K562 (cell line): ENCODE results near the gene CLSTN1. TPM values are rescaled to one million over a fixed set of nuclear protein-coding genes. Genes with fewer than 3 reads are reported as not detected.
A peak's percentile ranks its signal among the peaks of the same experiment; 100 is the strongest.

Experiments
- ATAC-seq: fragments of 200-7000 bp; cut with Tn5 transposase; 3 replicates; pipeline ENCODE4 v1.9.1; 2020; ENCODE audit warnings: moderate library complexity
- BruUV-seq: library from RNA; stranded (reverse); fragments of 400-500 nt; replicated peaks from 2 replicates; lab custom pipeline; 2021; lab: Mats Ljungman, UMichigan
- CTCF ChIA-PET: fragments of 300-600 bp; formaldehyde crosslinking; extraction: SDS; loops from one replicate; lab custom pipeline; 2021; ENCODE audit warnings: low intra/inter-chr PET ratio; lab: Yijun Ruan, JAX
- POLR2A ChIA-PET: fragments of 300-600, 350-650 bp; sonication (Branson Sonifier 250); formaldehyde crosslinking; extraction: SDS; loops from one replicate; lab custom pipeline; 2021; ENCODE audit warnings: antibody characterized with exemption, inconsistent platforms; lab: Yijun Ruan, JAX
- DNase-seq, 4 experiments: peaks; one replicate each; pipeline versions ENCODE4 v3.0.0 to v3.0.0-alpha.2; 2011 to 2018; ENCODE audit warnings: low spot score in 3 of 4, mixed read lengths in 3 of 4; ENCODE audit errors: extremely low read depth in 1 of 4
- FAIRE-seq: peaks from 2 replicates; lab custom pipeline; 2011; peaks lifted over from hg19 to GRCh38; lab: Jason Lieb, UNC
- H2AFZ ChIP-seq: 2 replicates; pipeline ENCODE4 v1.6.0; 2011; ENCODE audit warnings: low read depth, low read length, control low read depth, inconsistent platforms
- H3K27ac ChIP-seq: fragments of 200-600 bp; 3 replicates; pipeline ENCODE4 v1.8.0; 2011; ENCODE audit warnings: low read depth, mild to moderate bottlenecking, control low read depth, inconsistent platforms, low read length, moderate library complexity, mixed read lengths; ENCODE audit errors: extremely low read depth
- H3K27me3 ChIP-seq, 2 experiments: fragments of 300-600 bp in 1 of 2; 2 replicates in 1 of 2; 3 replicates in 1 of 2; pipeline versions ENCODE4 v1.6.0 to v1.8.0; 2011; ENCODE audit warnings: inconsistent platforms in 2 of 2, low read length in 2 of 2, mild to moderate bottlenecking in 1 of 2, mixed read lengths in 1 of 2, moderate library complexity in 1 of 2; ENCODE audit not compliant: control insufficient read depth in 2 of 2, insufficient read depth in 2 of 2
- H3K36me3 ChIP-seq: fragments of 300-600 bp; 3 replicates; pipeline ENCODE4 v1.8.0; 2011; ENCODE audit warnings: mild to moderate bottlenecking, low read length, inconsistent platforms; ENCODE audit not compliant: control insufficient read depth, insufficient read depth
- H3K4me1 ChIP-seq, 2 experiments: fragments of 200-600 bp in 1 of 2; replicated peaks in 1 of 2; 2 replicates in 1 of 2; 3 replicates in 1 of 2; pipeline versions ENCODE4 v1.5.1 to v1.8.0; 2011; ENCODE audit warnings: inconsistent platforms in 2 of 2, low read length in 2 of 2, mild to moderate bottlenecking in 1 of 2, mixed read lengths in 1 of 2, moderate library complexity in 1 of 2; ENCODE audit not compliant: control insufficient read depth in 2 of 2, insufficient read depth in 2 of 2
- H3K4me2 ChIP-seq: 2 replicates; pipeline ENCODE4 v1.6.1; 2011; ENCODE audit warnings: low read length, control low read depth, inconsistent platforms, mixed read lengths; ENCODE audit not compliant: insufficient read depth
- H3K4me3 ChIP-seq: fragments of 200-600 bp; sonication (generic), shearing (Covaris generic); 2 replicates; pipeline ENCODE4 v1.5.1; 2016; ENCODE audit warnings: control low read depth, inconsistent platforms
- H3K79me2 ChIP-seq: fragments of 200-600 bp; 3 replicates; pipeline ENCODE4 v1.8.0; 2011; ENCODE audit warnings: low read length, inconsistent platforms; ENCODE audit not compliant: control insufficient read depth, insufficient read depth
- H3K9ac ChIP-seq, 2 experiments: 2 replicates each; pipeline versions ENCODE4 v1.6.0 to v1.6.1; 2011; ENCODE audit warnings: low read depth in 2 of 2, low read length in 2 of 2, control low read depth in 1 of 2, inconsistent platforms in 1 of 2, mild to moderate bottlenecking in 1 of 2, mixed read lengths in 1 of 2; ENCODE audit not compliant: insufficient read depth in 1 of 2
- H3K9me1 ChIP-seq: one replicate; pipeline ENCODE4 v1.6.0; 2011; ENCODE audit warnings: inconsistent platforms, mild to moderate bottlenecking, low read length, moderate library complexity; ENCODE audit not compliant: control insufficient read depth, insufficient read depth
- H3K9me3 ChIP-seq: replicated peaks from 2 replicates; pipeline ENCODE4 v1.5.1; 2011; ENCODE audit warnings: low read depth, low read length, inconsistent platforms; ENCODE audit not compliant: control insufficient read depth, insufficient read depth
- H4K20me1 ChIP-seq: replicated peaks from 2 replicates; pipeline ENCODE4 v1.6.1; 2011; ENCODE audit warnings: low read length, inconsistent platforms, mixed read lengths; ENCODE audit not compliant: control insufficient read depth, insufficient read depth
- ATF1 ChIP-seq, 2 experiments: fragments of 450-650 bp in 1 of 2; IDR thresholded peaks; 2 replicates each; pipeline ENCODE4 v1.6.1; 2016; ENCODE audit warnings: missing compliant biosample characterization in 1 of 2, missing genetic modification characterization in 1 of 2
- BRF2 ChIP-seq: IDR thresholded peaks from 3 replicates; pipeline ENCODE4 v1.6.1; 2011; ENCODE audit warnings: borderline replicate concordance, mild to moderate bottlenecking; ENCODE audit not compliant: insufficient read length, insufficient read depth
- CTCF ChIP-seq, 3 experiments: IDR thresholded peaks in 2 of 3; conservative IDR thresholded peaks in 1 of 3; 2 replicates each; pipeline ENCODE4 v1.5.1; 2011 to 2012; ENCODE audit warnings: low read length in 3 of 3, mild to moderate bottlenecking in 3 of 3, control low read depth in 2 of 3, improper control_type of control experiment in 1 of 3, inconsistent platforms in 1 of 3, low read depth in 1 of 3, mixed read lengths in 1 of 3, moderate library complexity in 1 of 3; ENCODE audit not compliant: insufficient read depth in 2 of 3
- TAL1 ChIP-seq: fragments of 450-650 bp; IDR thresholded peaks from 2 replicates; pipeline ENCODE4 v1.6.1; 2016; ENCODE audit warnings: mild to moderate bottlenecking
- WGBS: fragments of 100-300 bp; shearing (Covaris generic); methylation state at CpG from one replicate; pipeline ENCODE4 v1.1.6; 2016; ENCODE audit warnings: low coverage, mixed read lengths; ENCODE audit not compliant: insufficient coverage; ENCODE audit errors: missing lambda C conversion rate; 5-methylcytosine and 5-hydroxymethylcytosine counted together
- in situ Hi-C: fragments of 300-500 bp; cut with MboI; formaldehyde crosslinking; loops from 4 replicates; pipeline ENCODE4 v1.15.0; 2018; ENCODE audit warnings: inconsistent platforms, mixed read lengths
- intact Hi-C: fragments of 100-400 bp; cut with micrococcal nuclease; formaldehyde crosslinking; loops from 2 replicates; pipeline ENCODE4 v1.14.2; 2022
- polyA plus RNA-seq, 8 experiments: library from polyadenylated mRNA; depleted of rRNA in 4 of 8; stranded (reverse) in 5 of 8; unstranded in 3 of 8; fragments of >200 nt; fragmentation: Nextera tagmentation in 2 of 8; fragmentation: Illumina TruSeq in 1 of 8; extraction: Ambion mirVana in 2 of 8; extraction: Trizol in 1 of 8; gene quantifications; 2 replicates each; pipeline versions ENCODE4 v1.2.1 to v1.2.3, GENCODE V29; 2011 to 2014; ENCODE audit warnings: inconsistent platforms in 1 of 8, missing spikeins in 1 of 8
- total RNA-seq, 7 experiments: library from RNA; depleted of rRNA in 6 of 7; stranded (reverse); fragments of >200 nt in 6 of 7; fragmentation: Illumina TruSeq in 2 of 7; extraction: Trizol in 2 of 7; gene quantifications; 2 replicates each; pipeline versions ENCODE4 v1.2.1 to v1.2.3, GENCODE V29; 2011 to 2021; ENCODE audit warnings: low replicate concordance in 1 of 7

Gene CLSTN1
- total and polyA plus RNA-seq, 9 of the 15 experiments (the other 6 are each of a cell fraction or from before 2014, with no cell fraction given), result 1.1 to 32.5 (median 13.3) TPM

GRCh38 chr1:9821710-9822109 is 2.1 kb downstream of the CLSTN1 start:
- no peaks in the 10 kb centered on the region for H3K36me3 ChIP-seq
- FAIRE-seq (no peak), DNase-seq (no peak), ATAC-seq (no peak)
- intact Hi-C loops (no loop called here), in situ Hi-C loops (no loop called here)
- no peak for TF ChIP-seq TAL1
- TF ChIP-seq CTCF (IDR thresholded peaks at IDR 0.05 in 2 of 3, conservative IDR thresholded peaks at IDR 0.05 in 1 of 3; ENCODE audit: insufficient read depth in 2 of 3, low read depth in 1 of 3, low read length in 3 of 3), result no peak
- TF ChIP-seq ATF1 (CRISPR knock-in tag; IDR thresholded peaks at IDR 0.05), result no peak
- no peak for TF ChIP-seq ATF1 (tag; IDR thresholded peaks at IDR 0.05)
- no peak for TF ChIP-seq BRF2
- ChIA-PET CTCF (no interaction called here), POLR2A (interaction anchor here (1.0 to 1.2 kb wide), 2 partner anchors 20 to 31 kb away, joined by 3 read pairs; no protein-coding TSS in a partner anchor)
- WGBS, result 63% methylated on average over 4 of the region's 4 CpGs
- no peak overlapping the region for H3K4me3 ChIP-seq
- peaks cover 3 to 21% of the 10 kb centered on the region in 2 experiments; a peak in 4 of 5 replicates for H3K27me3 ChIP-seq
- peaks cover 20% of the 10 kb centered on the region for H3K79me2 ChIP-seq
- no peak overlapping the region for H3K9ac ChIP-seq
- H3K4me2 ChIP-seq, result no peak overlapping the region
- TSS peak; percentile 49 for BruUV-seq
- no peaks in the 10 kb centered on the region for H3K9me3 ChIP-seq
- H2AFZ ChIP-seq, result no peak overlapping the region
- no peaks in the 10 kb centered on the region for H3K9me1 ChIP-seq
- no peak overlapping the region for H3K27ac ChIP-seq
- peaks cover 4% of the 10 kb centered on the region; the same call in 1 of the 2 replicates for H4K20me1 ChIP-seq
- H3K4me1 ChIP-seq, result peaks cover 9 to 23% of the 10 kb centered on the region in 2 experiments
